ENCODE data around the gene TMEM109. TPM values are rescaled to one million over a fixed set of nuclear protein-coding genes. Genes with fewer than 3 reads are reported as not detected.

Gene TMEM109
- total and polyA plus RNA-seq, 2 of the 4 experiments (the other 2 are of a cell fraction) = 15.1 to 69.7 TPM

GRCh38 chr11:60879971-60880588 is 33.9 kb upstream of the TMEM109 start:
- no peaks in the 10 kb centered on the region for H3K4me1 ChIP-seq (ENCODE audit: control insufficient read depth, insufficient read depth, low read length)
- H2BK5ac ChIP-seq (ENCODE audit: low read depth, low read length, poor library complexity, severe bottlenecking) = no peak overlapping the region
- no peaks in the 10 kb centered on the region for H4K20me1 ChIP-seq (ENCODE audit: insufficient read depth, low read length)
- no peaks in the 10 kb centered on the region for H3K9me1 ChIP-seq (ENCODE audit: insufficient read depth, low read length)
- H4K5ac ChIP-seq (ENCODE audit: low read depth, low read length) = no peak overlapping the region
- H2BK120ac ChIP-seq (ENCODE audit: low read depth, low read length) = no peak overlapping the region
- no peak overlapping the region for H4K8ac ChIP-seq (ENCODE audit: low read depth in 2 of 2, low read length in 2 of 2)
- no peak overlapping the region for H2AK5ac ChIP-seq (ENCODE audit: low read depth, low read length)
- H2AFZ ChIP-seq (replicated peaks; ENCODE audit: low read length, poor library complexity) = no peak overlapping the region
- 0 out of 2 replicates have a peak, but pooled peaks cover 2% of the 10 kb centered on the region for H3K36me3 ChIP-seq (ENCODE audit: control insufficient read depth, insufficient read depth, low read length)
- no peaks in the 10 kb centered on the region for H3K9me3 ChIP-seq (ENCODE audit: control insufficient read depth, insufficient read depth, low read length)
- TF ChIP-seq POLR2A (IDR thresholded peaks at IDR 0.05; ENCODE audit: low read depth, low read length) (no peak), MXI1 (IDR thresholded peaks at IDR 0.05; ENCODE audit: borderline replicate concordance, low read depth, low read length) (no peak), BHLHE40 (IDR thresholded peaks at IDR 0.05; ENCODE audit: low read depth, low read length) (no peak), SMC3 (IDR thresholded peaks at IDR 0.05; ENCODE audit: low read depth, low read length) (no peak), CEBPB (IDR thresholded peaks at IDR 0.05; ENCODE audit: low read depth, low read length) (no peak), MAZ (IDR thresholded peaks at IDR 0.05; ENCODE audit: borderline replicate concordance, low read depth, low read length) (no peak), MAFK (IDR thresholded peaks at IDR 0.05; ENCODE audit: low read depth, low read length) (no peak), CHD1 (IDR thresholded peaks at IDR 0.05; ENCODE audit: low read depth, low read length) (no peak), USF2 (IDR thresholded peaks at IDR 0.05; ENCODE audit: low read depth, low read length) (no peak), RFX5 (IDR thresholded peaks at IDR 0.05; ENCODE audit: low read depth, low read length) (no peak), FOS (IDR thresholded peaks at IDR 0.05; ENCODE audit: low read depth, low read length) (no peak)
- ChIA-PET POLR2A (ENCODE audit: unreplicated experiment) (no interaction called here), CTCF (no interaction called here)
- no peak overlapping the region for H2BK15ac ChIP-seq (ENCODE audit: low read depth, low read length)
- H2BK20ac ChIP-seq (ENCODE audit: low read depth, low read length) = no peak overlapping the region
- no peak overlapping the region for H2AK9ac ChIP-seq (replicated peaks; ENCODE audit: low read depth, low read length, poor library complexity)
- no peak overlapping the region for H3K27ac ChIP-seq (ENCODE audit: insufficient read depth, low read length)
- dilution Hi-C loops (cut with HindIII; ENCODE audit: low sequenced_read_pairs, unreplicated experiment) = no loop called here
- in situ Hi-C loops (cut with MboI; ENCODE audit: low sequenced_read_pairs) = no loop called here
- no peak overlapping the region for H3K9ac ChIP-seq (ENCODE audit: low read depth, low read length)
- H3K56ac ChIP-seq (ENCODE audit: extremely low read depth, insufficient read depth, low read length) = no peak overlapping the region
- H3K23ac ChIP-seq (ENCODE audit: low read depth, low read length) = no peak overlapping the region
- ATAC-seq (ENCODE audit: low read depth) (no peak), DNase-seq (no peak)
- H4K91ac ChIP-seq (ENCODE audit: insufficient read depth, low read depth, low read length) = no peak overlapping the region
- H3K4ac ChIP-seq (ENCODE audit: low read depth, low read length) = no peak overlapping the region
- BruUV-seq (replicated peaks) = no TSS peak
- no peak overlapping the region for H3K14ac ChIP-seq (replicated peaks; ENCODE audit: low read depth, low read length)
- no peak overlapping the region for H3K18ac ChIP-seq (ENCODE audit: low read depth, low read length)
- H3K4me2 ChIP-seq (ENCODE audit: low read depth, low read length) = no peak overlapping the region
- no peaks in the 10 kb centered on the region for H3K27me3 ChIP-seq (ENCODE audit: control insufficient read depth, insufficient read depth, low read length)
- H3K79me1 ChIP-seq (ENCODE audit: low read depth in 1 of 2, low read length in 2 of 2) = no peaks in the 10 kb centered on the region
- no CpG with 5 or more reads among the region's 5 CpGs for WGBS, 2 experiments (ENCODE audit: extremely low coverage in 2 of 2, insufficient read length in 1 of 2)
- intact Hi-C loops (cut with micrococcal nuclease) = no loop called here
- no peak overlapping the region for H3K4me3 ChIP-seq (ENCODE audit: insufficient read depth, low read depth, low read length)
